Measurements from ENCODE around the gene RPUSD4.

Gene RPUSD4

DNA sequence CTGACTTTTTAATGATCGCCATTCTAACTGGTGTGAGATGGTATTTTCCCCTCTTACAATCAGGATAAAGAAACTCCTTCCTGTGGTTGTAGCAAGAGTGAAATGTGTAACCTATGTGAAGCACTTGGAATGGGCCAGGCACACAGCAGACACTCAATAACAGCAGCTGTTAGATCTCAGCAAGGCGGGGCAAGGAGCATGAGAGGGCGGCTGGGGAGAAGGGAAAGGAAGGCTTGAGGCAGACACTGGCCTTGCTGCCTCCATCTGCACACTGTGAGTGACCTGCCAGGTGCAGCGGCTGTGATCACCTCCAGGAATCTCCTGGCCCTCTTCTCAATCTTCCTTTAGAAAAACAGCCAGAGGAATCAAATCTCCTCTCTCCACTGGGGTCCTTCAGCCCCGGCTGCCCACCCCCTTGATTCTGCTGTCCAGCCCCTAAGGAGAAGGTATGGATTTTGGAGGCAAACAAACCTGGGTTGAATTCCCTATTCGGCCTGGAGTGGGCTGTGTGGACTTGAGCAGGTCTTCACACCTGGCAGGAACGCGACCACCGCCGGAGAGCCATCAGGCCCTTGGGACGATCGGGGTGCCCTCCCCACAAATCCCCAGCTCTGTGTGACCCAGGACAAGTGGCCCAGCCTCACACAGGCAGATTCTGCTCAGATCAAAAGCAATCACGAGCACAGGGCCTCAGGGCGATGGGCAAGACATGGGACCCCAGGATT, 49.0 kb downstream of the RPUSD4 start:
- H3K4me1 Mint-ChIP-seq: no peaks in the 10 kb centered on the region
- no peak overlapping the region for H3K4me3 Mint-ChIP-seq
- DNase-seq: no peak
- no peaks in the 10 kb centered on the region for H3K27me3 Mint-ChIP-seq
- no peaks in the 10 kb centered on the region for H3K9me3 Mint-ChIP-seq
- H3K27ac Mint-ChIP-seq: no peak overlapping the region
- H3K36me3 Mint-ChIP-seq (ENCODE audit: low read depth): no peaks in the 10 kb centered on the region
- no peak for ATAC-seq

DNA sequence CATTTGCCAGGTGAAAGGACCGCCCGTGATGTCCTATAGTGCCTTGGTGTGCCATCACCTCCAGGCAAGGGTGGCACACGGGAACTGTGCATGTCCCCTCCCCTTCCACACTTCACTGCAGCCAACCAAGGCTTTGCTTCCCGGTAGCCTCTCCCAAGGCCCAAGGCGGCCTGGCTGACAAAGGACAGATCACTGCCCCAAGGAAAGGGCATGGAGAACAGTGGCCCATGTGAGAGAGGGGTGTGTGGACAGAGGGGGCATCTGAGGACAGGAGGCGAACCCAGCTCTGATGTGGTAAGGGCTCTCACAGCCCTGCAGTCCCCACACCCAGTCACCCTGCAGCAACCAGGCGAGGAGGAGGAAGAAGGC, 50.4 kb downstream of the RPUSD4 start:
- no peak overlapping the region for H3K27ac Mint-ChIP-seq

DNA sequence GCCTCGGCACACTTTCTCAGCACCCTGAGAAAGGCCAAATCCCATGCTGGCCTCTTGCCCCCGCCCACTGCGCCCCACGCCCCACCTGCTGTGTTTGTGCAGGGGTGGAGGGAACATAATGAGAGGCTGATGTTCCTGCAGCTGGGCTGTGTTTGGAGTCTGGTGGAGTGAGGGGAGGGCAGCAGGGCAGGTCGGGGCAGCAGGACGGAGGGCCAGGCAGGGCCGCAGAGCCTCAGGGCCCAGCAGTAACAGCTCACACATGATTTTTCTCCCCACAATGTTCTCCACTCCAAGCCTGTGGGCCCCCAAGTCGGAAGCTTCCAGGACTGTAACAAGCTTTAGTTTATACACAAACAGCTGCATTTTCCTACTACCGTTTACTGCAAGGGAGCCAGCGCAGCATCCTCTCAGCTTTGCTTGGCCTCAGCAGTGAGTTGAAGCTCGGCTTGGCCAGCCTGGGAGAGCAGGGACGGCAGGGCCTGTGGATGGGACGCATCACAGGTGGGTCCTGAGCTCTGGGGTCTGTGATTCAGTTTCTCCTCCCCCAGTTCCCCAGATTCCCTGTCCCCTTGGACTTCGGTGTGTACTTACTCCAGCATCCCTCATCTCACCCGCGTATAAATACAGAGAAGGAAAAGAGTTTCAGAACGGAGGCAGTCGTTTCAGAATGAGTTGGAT, 51.0 kb downstream of the RPUSD4 start:
- no peaks in the 10 kb centered on the region for H3K36me3 Mint-ChIP-seq (ENCODE audit: low read depth)
- no peak overlapping the region for H3K27ac Mint-ChIP-seq
- no peaks in the 10 kb centered on the region for H3K4me1 Mint-ChIP-seq
- no peaks in the 10 kb centered on the region for H3K27me3 Mint-ChIP-seq
- no peak for ATAC-seq
- H3K9me3 Mint-ChIP-seq: no peaks in the 10 kb centered on the region
- no peak overlapping the region for H3K4me3 Mint-ChIP-seq
- no peak for DNase-seq

More for the DNA sequence above, 50.4 kb downstream of the RPUSD4 start:
- Mint-ChIP-seq H3K4me1 (no peaks in the 10 kb centered on the region), H3K36me3 (ENCODE audit: low read depth) (no peaks in the 10 kb centered on the region), H3K9me3 (no peaks in the 10 kb centered on the region), H3K4me3 (no peak overlapping the region), H3K27me3 (no peaks in the 10 kb centered on the region)
- ATAC-seq (no peak), DNase-seq (no peak)

DNA sequence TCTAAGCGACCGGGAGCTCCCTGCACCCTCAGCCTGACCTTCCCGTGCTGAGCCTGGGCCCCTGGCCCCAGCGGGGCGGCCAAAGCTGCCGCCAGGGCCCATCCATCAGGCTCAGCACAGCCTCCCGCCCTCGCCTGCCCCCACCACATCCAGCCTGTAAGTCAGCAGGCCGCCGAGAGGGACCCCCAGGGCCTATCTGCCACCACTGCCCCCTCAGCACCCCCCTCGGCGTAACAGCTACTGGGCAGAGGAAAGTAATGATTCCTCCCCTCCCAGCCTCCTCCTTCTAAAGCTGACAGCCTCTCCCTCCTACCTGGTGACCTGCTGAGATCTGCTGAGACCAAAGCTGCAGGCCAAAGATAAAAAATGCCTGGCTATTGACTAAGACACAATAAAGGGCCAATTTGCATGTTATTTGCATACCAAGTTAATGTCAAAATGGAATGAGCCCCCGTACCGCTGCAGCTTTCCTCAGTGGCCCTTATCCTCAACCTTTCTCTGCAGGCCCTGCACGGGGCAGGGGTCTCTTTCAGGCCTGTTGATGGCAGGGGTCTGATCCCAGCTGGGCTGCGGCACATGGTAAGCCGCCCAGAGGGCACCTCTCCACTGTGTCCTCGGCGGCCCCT, 51.6 kb downstream of the RPUSD4 start:
- no peaks in the 10 kb centered on the region for H3K9me3 Mint-ChIP-seq
- no peak overlapping the region for H3K4me3 Mint-ChIP-seq
- H3K27me3 Mint-ChIP-seq: no peaks in the 10 kb centered on the region
- H3K4me1 Mint-ChIP-seq: no peaks in the 10 kb centered on the region
- DNase-seq (no peak), ATAC-seq (no peak)
- no peak overlapping the region for H3K27ac Mint-ChIP-seq
- H3K36me3 Mint-ChIP-seq (ENCODE audit: low read depth): no peaks in the 10 kb centered on the region

DNA sequence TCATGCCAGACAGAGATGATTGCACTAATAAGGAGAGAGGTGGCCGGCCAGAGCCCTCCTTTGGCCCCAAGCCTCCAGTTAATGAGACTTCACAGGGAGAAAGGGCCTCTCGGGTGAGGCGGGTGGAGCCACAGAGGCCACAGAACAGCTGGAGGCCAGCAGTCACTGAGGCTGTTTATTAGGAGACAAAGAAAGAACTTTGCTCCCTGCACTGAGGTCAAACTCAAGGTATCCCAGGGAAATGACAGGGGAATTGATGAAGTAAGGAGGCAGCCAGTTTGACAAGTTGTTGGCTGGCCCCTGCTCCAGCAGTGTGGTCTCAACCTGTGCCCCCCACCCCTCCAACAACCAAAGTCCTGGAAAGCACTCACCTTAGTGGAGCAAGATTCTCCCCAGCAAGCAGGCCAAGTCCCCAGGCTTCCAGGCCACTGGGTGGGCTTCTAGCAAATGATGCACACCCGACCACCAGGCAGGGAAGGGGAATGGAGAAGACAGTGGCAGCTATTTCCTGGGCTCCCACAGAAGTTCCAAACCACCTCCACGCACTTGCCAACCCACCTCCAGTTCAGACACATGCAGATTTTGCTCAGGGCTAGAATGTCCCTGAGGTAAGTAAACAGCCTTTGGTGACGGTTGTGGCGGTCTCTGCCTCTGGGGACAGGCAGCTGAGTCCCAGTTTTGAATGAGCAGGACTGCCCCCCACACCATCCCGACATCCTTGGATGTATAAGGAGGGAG, 53.2 kb downstream of the RPUSD4 start:
- DNase-seq: no peak
- Mint-ChIP-seq H3K4me3 (no peak overlapping the region), H3K36me3 (ENCODE audit: low read depth) (no peaks in the 10 kb centered on the region), H3K9me3 (no peaks in the 10 kb centered on the region), H3K4me1 (no peaks in the 10 kb centered on the region), H3K27ac (no peak overlapping the region), H3K27me3 (no peaks in the 10 kb centered on the region)
- ATAC-seq: no peak

DNA sequence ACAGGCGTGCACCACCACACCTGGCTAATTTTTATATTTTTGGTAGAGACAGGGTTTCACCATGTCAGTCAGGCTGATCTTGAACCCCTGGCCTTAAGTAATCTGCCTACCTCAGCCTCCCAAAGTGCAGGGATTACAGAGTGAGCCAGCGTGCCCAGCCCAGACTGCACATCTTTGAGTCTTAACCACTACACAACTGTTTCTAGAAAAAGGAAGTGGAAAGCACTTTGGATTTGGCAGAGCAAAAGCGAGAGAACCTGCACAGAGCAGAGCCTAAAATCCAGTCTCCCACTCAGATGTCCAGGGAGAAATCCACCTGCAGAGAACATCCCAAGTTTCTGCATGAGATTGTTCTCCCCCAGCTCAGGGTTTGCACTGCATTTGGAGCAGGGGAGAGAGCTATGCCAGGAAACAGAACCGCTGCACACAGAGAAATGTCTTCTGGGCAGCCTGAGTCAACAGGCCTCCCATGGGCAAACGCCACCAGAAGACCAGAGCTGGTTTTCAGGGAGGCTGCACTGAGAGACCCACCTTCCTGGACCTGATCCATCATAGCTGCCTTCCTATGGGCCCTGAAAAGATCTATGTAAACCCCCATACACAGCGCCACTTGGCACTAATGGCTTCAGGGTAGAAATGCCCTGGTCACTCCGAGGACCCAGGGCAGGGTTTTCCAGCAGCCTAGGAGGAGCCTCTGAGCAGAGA, 54.0 kb downstream of the RPUSD4 start:
- no peaks in the 10 kb centered on the region for H3K4me1 Mint-ChIP-seq
- DNase-seq (no peak), ATAC-seq (no peak)
- H3K36me3 Mint-ChIP-seq (ENCODE audit: low read depth): no peaks in the 10 kb centered on the region
- no peak overlapping the region for H3K27ac Mint-ChIP-seq
- peaks cover under 1% of the 10 kb centered on the region for H3K9me3 Mint-ChIP-seq
- H3K27me3 Mint-ChIP-seq: no peaks in the 10 kb centered on the region
- H3K4me3 Mint-ChIP-seq: no peak overlapping the region

DNA sequence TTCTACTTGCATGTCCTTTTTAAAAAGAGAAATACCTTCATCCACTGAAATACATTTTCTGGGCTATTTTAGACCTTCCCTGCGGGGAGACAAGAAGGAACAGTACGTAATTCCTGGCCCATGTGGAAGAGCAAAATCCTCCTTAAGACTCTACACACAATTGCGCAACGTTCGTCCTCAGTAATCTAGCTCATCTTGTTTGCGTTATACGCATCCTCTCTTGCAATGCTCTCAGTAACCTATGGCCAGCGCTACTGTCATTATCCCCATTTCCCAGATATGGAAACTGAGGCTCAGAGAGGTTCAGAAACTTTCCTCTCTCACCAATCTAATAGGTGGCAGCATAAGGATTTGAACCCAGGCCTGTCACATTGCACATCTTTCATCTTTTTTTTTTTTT, 54.6 kb downstream of the RPUSD4 start:
- H3K4me3 Mint-ChIP-seq: no peak overlapping the region
- H3K9me3 Mint-ChIP-seq: peaks cover 7% of the 10 kb centered on the region
- ATAC-seq (no peak), DNase-seq (no peak)
- no peaks in the 10 kb centered on the region for H3K4me1 Mint-ChIP-seq
- H3K27me3 Mint-ChIP-seq: no peaks in the 10 kb centered on the region
- no peak overlapping the region for H3K27ac Mint-ChIP-seq
- peaks cover 4% of the 10 kb centered on the region for H3K36me3 Mint-ChIP-seq (ENCODE audit: low read depth)

DNA sequence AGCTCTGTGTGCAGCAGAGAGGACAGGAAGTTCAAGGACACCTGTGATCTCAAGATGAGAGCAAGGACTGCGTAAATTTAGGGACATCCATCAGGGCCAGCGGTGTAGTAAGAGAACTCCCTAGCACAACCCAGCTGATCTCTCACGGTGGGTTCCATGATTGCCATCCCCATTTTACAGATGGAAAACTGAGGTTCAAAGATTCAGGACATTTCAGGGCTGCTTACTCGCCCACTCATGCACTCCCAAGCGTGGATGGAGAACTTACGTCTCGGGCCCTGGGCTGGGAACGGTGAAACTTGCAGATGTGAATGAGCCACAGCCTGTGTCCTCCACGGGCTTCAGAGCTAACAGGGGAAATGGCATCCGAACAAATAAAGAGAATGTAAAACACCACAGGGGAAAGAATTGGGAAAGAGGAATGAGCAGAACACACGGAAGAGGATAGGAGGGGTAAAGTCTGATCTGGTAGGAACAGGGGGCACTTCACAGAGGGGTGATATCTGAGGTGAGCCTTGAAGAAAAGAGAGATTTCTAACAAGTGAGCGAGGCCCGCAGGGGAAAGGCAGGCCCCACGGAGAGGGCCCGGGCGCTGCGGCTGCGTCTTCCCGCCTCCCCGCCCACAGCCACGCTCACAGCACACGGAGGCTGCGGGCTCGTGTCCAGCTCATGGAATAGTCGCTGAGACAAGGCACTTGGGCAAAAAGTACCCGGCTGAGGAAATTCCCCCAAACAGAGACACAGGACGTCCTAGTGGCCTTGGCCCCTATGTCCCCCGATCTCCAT, 55.9 kb downstream of the RPUSD4 start:
- DNase-seq (no peak), ATAC-seq (no peak)
- H3K27ac Mint-ChIP-seq: no peak overlapping the region
- H3K9me3 Mint-ChIP-seq: peaks cover 8% of the 10 kb centered on the region
- no peaks in the 10 kb centered on the region for H3K27me3 Mint-ChIP-seq
- H3K36me3 Mint-ChIP-seq (ENCODE audit: low read depth): peaks cover 5% of the 10 kb centered on the region
- H3K4me3 Mint-ChIP-seq: no peak overlapping the region
- no peaks in the 10 kb centered on the region for H3K4me1 Mint-ChIP-seq

DNA sequence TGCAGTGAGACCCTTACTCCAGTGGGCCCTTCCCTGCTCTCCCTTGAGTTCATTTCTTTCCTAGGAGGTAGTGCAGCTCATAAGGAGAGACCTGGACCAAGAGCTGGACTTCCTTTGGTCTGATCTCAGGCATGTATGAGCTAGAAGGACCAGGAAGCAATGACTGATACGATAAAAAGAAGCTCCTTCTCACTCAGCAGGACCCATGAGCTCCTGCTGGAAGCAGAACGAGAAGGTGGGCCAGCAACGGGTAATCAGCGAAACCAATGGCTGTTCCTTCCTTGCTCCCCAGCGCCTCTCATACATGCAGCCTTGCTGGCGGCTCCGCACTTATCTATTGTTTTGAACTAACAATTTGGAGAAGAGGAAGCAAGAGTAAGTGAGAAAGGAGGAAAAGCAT, 56.8 kb downstream of the RPUSD4 start:
- H3K4me1 Mint-ChIP-seq: no peaks in the 10 kb centered on the region
- no peak overlapping the region for H3K27ac Mint-ChIP-seq
- no peak for ATAC-seq
- no peak for DNase-seq
- no peak overlapping the region for H3K4me3 Mint-ChIP-seq
- H3K27me3 Mint-ChIP-seq: peaks cover 2% of the 10 kb centered on the region
- H3K36me3 Mint-ChIP-seq (ENCODE audit: low read depth): peaks cover 5% of the 10 kb centered on the region
- peaks cover 8% of the 10 kb centered on the region for H3K9me3 Mint-ChIP-seq

DNA sequence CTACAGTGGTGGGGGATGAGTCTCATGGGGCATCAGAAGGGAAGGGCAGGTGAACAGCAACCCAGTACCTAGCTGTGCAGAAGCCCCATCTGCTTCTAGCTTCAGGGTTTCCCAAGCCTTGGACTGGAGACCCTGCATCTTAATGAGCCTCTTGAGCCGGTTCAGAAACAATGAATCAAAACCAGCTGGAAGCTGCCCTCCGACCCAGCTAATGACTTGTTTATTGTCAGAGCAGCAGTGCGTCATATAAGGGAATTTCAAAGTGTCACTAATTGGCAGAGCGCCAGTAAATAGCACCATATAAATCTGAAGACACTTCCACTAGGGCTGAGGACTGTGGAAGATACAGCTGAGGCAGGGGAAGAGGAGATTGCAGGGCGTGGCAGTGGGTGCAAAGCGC, 57.5 kb downstream of the RPUSD4 start:
- H3K4me1 Mint-ChIP-seq: no peaks in the 10 kb centered on the region
- H3K4me3 Mint-ChIP-seq: no peak overlapping the region
- H3K36me3 Mint-ChIP-seq (ENCODE audit: low read depth): peaks cover 5% of the 10 kb centered on the region
- H3K9me3 Mint-ChIP-seq: peaks cover 8% of the 10 kb centered on the region
- ATAC-seq (no peak), DNase-seq (no peak)
- H3K27ac Mint-ChIP-seq: no peak overlapping the region
- H3K27me3 Mint-ChIP-seq: peaks cover 5% of the 10 kb centered on the region

DNA sequence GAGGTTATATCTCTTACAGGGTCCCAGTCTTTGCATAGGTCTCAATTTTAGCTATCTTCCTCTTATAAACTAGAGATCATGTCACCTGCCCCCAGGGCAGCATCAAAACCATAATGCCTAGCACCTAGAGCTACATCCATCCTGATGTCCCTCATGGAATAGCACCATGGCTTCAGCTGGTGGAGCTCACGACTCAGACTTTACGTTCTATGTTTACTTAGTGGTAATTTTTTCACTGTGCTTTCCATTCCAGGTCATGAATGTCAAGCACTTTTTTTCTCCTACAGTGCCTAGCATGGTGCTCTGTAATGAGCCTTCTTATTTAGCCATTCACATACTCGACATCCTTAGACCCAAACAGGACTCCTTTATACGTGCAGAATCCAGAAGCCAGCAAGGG, 58.4 kb downstream of the RPUSD4 start:
- H3K36me3 Mint-ChIP-seq (ENCODE audit: low read depth): peaks cover 5% of the 10 kb centered on the region
- DNase-seq: no peak
- H3K4me3 Mint-ChIP-seq: no peak overlapping the region
- ATAC-seq: no peak
- H3K9me3 Mint-ChIP-seq: peaks cover 8% of the 10 kb centered on the region
- no peaks in the 10 kb centered on the region for H3K4me1 Mint-ChIP-seq
- H3K27me3 Mint-ChIP-seq: peaks cover 5% of the 10 kb centered on the region
- H3K27ac Mint-ChIP-seq: no peak overlapping the region

DNA sequence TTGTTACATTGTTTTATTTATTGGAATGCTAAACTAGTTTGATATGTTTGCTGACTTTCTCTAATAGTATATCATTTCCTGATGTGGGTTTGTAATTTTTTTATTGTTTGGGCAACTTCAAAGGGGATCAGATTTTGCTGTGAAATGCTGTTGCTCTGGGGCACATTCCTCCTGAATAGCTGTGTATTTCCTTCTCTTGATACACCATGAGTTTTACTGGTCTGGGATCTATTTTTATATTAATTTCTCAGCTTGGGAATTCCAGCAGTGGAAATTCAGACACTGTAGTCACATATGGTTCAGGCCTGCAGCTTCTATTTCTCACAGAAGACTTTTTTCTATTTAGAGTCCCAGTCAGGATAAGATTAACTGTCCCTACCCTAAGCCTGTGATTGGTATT, 58.9 kb downstream of the RPUSD4 start:
- no peak overlapping the region for H3K27ac Mint-ChIP-seq
- no peaks in the 10 kb centered on the region for H3K4me1 Mint-ChIP-seq
- peaks cover 8% of the 10 kb centered on the region for H3K9me3 Mint-ChIP-seq
- DNase-seq (no peak), ATAC-seq (no peak)
- peaks cover 5% of the 10 kb centered on the region for H3K27me3 Mint-ChIP-seq
- no peak overlapping the region for H3K4me3 Mint-ChIP-seq
- H3K36me3 Mint-ChIP-seq (ENCODE audit: low read depth): peaks cover 5% of the 10 kb centered on the region

DNA sequence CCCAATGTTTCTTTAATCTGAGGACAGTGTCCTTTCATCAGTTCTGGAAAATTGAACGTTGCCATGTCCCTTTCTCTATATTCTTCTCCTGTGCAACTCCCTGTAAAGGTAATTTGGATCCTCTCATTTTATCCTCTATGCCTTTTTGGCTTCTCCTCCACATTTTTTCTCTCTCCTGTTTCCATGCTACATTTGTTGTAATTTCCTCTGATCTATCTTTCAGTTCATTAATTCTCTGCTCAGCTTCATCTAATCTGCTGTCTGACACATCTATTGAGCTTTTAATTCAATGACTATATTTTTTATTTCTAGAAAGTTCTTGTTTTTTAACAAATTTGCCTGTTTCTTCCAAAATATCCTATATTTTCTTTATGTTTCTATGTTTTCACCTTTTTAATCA, 59.3 kb downstream of the RPUSD4 start:
- no peak overlapping the region for H3K4me3 Mint-ChIP-seq
- H3K27ac Mint-ChIP-seq: no peak overlapping the region
- H3K27me3 Mint-ChIP-seq: peaks cover 7% of the 10 kb centered on the region
- H3K36me3 Mint-ChIP-seq (ENCODE audit: low read depth): peaks cover 5% of the 10 kb centered on the region
- ATAC-seq (no peak), DNase-seq (no peak)
- H3K4me1 Mint-ChIP-seq: no peaks in the 10 kb centered on the region
- peaks cover 8% of the 10 kb centered on the region for H3K9me3 Mint-ChIP-seq
